B cell (primary cell): ENCODE data around the gene C3AR1. TPM values are rescaled to one million over a fixed set of nuclear protein-coding genes. Genes with fewer than 3 reads are reported as not detected.

ENCODE experiments used
- ATAC-seq: fragments of 200-7000 bp; cut with Tn5 transposase; one replicate; pipeline ENCODE4 v1.10.0; 2021; ENCODE audit warnings: low read depth, mild to moderate bottlenecking, moderate number of reproducible peaks, moderate library complexity
- CTCF ChIA-PET: fragments of 350-600 bp; sonication (Branson Sonifier 250); formaldehyde crosslinking; loops from one replicate; lab custom pipeline; 2021; ENCODE audit warnings: antibody characterized with exemption, inconsistent platforms; lab: Charles Lee
- POLR2A ChIA-PET: fragments of 350-600 bp; sonication (Branson Sonifier 250); formaldehyde crosslinking; loops from one replicate; lab custom pipeline; 2021; ENCODE audit warnings: antibody characterized with exemption; lab: Charles Lee
- DNase-seq: peaks from one replicate; pipeline ENCODE4 v3.0.0; 2013
- H2AFZ ChIP-seq: 2 replicates; pipeline ENCODE4 v1.6.1; 2012; ENCODE audit warnings: mild to moderate bottlenecking, low read depth, low read length; ENCODE audit not compliant: insufficient read depth, poor library complexity, severe bottlenecking
- H3K27ac ChIP-seq, 2 donors: 1 replicate in 1 of 2; 2 replicates in 1 of 2; pipeline ENCODE4 v1.5.1; 2012 to 2013; ENCODE audit warnings: low read length in 2 of 2, mild to moderate bottlenecking in 2 of 2, moderate library complexity in 1 of 2
- H3K27me3 ChIP-seq, 4 experiments: fragments of 200-600 bp in 1 of 4; sonication (generic) in 1 of 4; replicated peaks in 1 of 4; 1 replicate in 2 of 4; 2 replicates in 2 of 4; pipeline versions ENCODE4 v1.6.1 to v1.7.0; 2013 to 2016; ENCODE audit warnings: low read length in 3 of 4, mild to moderate bottlenecking in 2 of 4, mixed read lengths in 1 of 4, moderate library complexity in 1 of 4; ENCODE audit not compliant: insufficient read depth in 4 of 4, control insufficient read depth in 3 of 4; ENCODE audit errors: control extremely low read depth in 1 of 4
- H3K36me3 ChIP-seq, 2 experiments: replicated peaks in 1 of 2; 1 replicate in 1 of 2; 2 replicates in 1 of 2; pipeline versions ENCODE4 v1.6.1 to v1.7.1; 2013; ENCODE audit warnings: low read length in 1 of 2; ENCODE audit not compliant: insufficient read depth in 2 of 2, control insufficient read depth in 1 of 2; ENCODE audit errors: control extremely low read depth in 1 of 2, extremely low read depth in 1 of 2
- H3K4me1 ChIP-seq, 2 donors: fragments of 200-600 bp in 1 of 2; sonication (generic) in 1 of 2; 1 replicate in 1 of 2; 2 replicates in 1 of 2; pipeline versions ENCODE4 v1.5.1 to v1.6.1; 2013 to 2017; ENCODE audit warnings: low read length in 2 of 2; ENCODE audit not compliant: control insufficient read depth in 2 of 2, insufficient read depth in 2 of 2
- H3K4me2 ChIP-seq: replicated peaks from 2 replicates; pipeline ENCODE3; 2012; ENCODE audit warnings: mild to moderate bottlenecking, low read depth, low read length; ENCODE audit not compliant: poor library complexity, severe bottlenecking
- H3K4me3 ChIP-seq, 5 experiments: fragments of 200-600 bp in 1 of 5; sonication (generic) in 1 of 5; 1 replicate in 3 of 5; 2 replicates in 2 of 5; pipeline versions ENCODE4 v1.5.1 to v1.7.0; 2011 to 2016; ENCODE audit warnings: low read length in 4 of 5, mild to moderate bottlenecking in 4 of 5, low read depth in 2 of 5, control low read depth in 1 of 5, moderate library complexity in 1 of 5; ENCODE audit not compliant: insufficient read depth in 1 of 5; ENCODE audit errors: control extremely low read depth in 1 of 5, extremely low read depth in 1 of 5
- H3K79me2 ChIP-seq: fragments of 200-600 bp; sonication (generic); one replicate; pipeline ENCODE4 v1.6.0; 2016; ENCODE audit warnings: low read length; ENCODE audit not compliant: control insufficient read depth, insufficient read depth
- H3K9ac ChIP-seq: fragments of 200-600 bp; sonication (generic); 2 replicates; pipeline ENCODE4 v1.6.1; 2017; ENCODE audit warnings: mild to moderate bottlenecking, low read length, moderate library complexity
- H3K9me3 ChIP-seq, 3 donors: one replicate each; pipeline versions ENCODE4 v1.6.1 to v1.7.1; 2013; ENCODE audit warnings: low read length in 2 of 3; ENCODE audit not compliant: control insufficient read depth in 2 of 3, insufficient read depth in 1 of 3; ENCODE audit errors: control extremely low read depth in 1 of 3
- H4K20me1 ChIP-seq: 2 replicates; pipeline ENCODE4 v1.6.0; 2012; ENCODE audit warnings: mild to moderate bottlenecking, low read length; ENCODE audit not compliant: insufficient read depth, control insufficient read depth, poor library complexity, severe bottlenecking
- H3K27ac Mint-ChIP-seq: one replicate; pipeline ENCODE4 v1.8.0; 2021; ENCODE audit warnings: mixed read lengths
- H3K27me3 Mint-ChIP-seq: one replicate; pipeline ENCODE4 v1.8.0; 2021; ENCODE audit warnings: mixed read lengths
- H3K4me1 Mint-ChIP-seq: one replicate; pipeline ENCODE4 v1.8.0; 2021; ENCODE audit warnings: mixed read lengths
- H3K4me3 Mint-ChIP-seq: one replicate; pipeline ENCODE4 v1.8.0; 2021; ENCODE audit warnings: mixed read lengths
- H3K9me3 Mint-ChIP-seq: one replicate; pipeline ENCODE4 v1.8.0; 2022; ENCODE audit warnings: mixed read lengths; ENCODE audit not compliant: insufficient read depth
- EZH2 ChIP-seq: IDR thresholded peaks from 2 replicates; pipeline ENCODE4 v1.6.1; 2012; ENCODE audit warnings: borderline replicate concordance, low read depth, mild to moderate bottlenecking, moderate library complexity, low read length; ENCODE audit not compliant: insufficient read depth, poor library complexity, severe bottlenecking
- WGBS: methylation state at CpG from one replicate; pipeline ENCODE4 v1.1.5; 2013; ENCODE audit warnings: missing lambda C conversion rate; ENCODE audit not compliant: insufficient coverage; 5-methylcytosine and 5-hydroxymethylcytosine counted together
- intact Hi-C: fragments of 100-400 bp; cut with micrococcal nuclease; formaldehyde crosslinking; loops from one replicate; pipeline ENCODE4 v1.10.0; 2022
- polyA plus RNA-seq: library from polyadenylated mRNA; depleted of rRNA; stranded (reverse); fragments of >200 nt; gene quantifications from 2 replicates; pipeline ENCODE4 v1.2.3, GENCODE V29; 2012
- total RNA-seq, 2 donors: library from RNA; stranded (reverse); fragments of 120-200 nt in 1 of 2; gene quantifications; 1 replicate in 1 of 2; 2 replicates in 1 of 2; pipeline versions ENCODE4 v1.2.3 to v1.2.4, GENCODE V29; 2013 to 2022
- TF ChIP-seq, protein P1 (sequence below): fragments of 200-600 bp; IDR thresholded peaks from one replicate; pipeline ENCODE4 v1.8.0; 2022; ENCODE audit warnings: antibody characterized with exemption, mild to moderate bottlenecking

The C3AR1 gene
- total and polyA plus RNA-seq, 2 donors (not counting 1 experiment from before 2014, with no cell fraction given), result 0.13 to 0.64 TPM

DNA sequence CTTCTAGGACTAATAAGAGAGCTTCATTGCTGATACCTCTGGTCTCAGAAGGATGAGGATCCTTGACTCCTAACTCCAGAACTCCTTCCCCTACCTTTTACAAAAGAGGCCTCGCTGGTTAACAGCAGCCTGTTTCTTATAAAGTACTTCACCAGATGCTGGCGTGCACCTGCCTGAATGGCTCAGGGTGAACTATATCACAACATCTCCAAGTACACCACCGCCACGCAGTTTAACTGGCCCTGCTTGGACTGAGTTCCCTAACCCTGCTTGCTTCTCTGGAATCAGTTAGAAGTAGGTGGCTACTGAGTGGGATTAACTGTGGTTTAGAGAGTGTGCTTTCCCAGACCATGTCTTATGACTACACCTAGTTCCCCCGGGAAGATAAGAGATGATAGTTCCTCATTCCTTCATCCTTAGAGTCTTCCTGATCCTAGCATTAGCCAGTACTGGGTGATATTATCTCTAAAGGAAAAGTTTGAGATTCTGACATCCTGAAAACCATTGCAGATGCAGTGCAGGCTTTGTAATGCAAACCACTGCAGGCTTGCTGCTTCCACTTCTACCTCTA is 30.6 kb downstream of the C3AR1 start:
- Histone ChIP-seq H3K4me3 (no peak overlapping the region), H4K20me1 (peaks cover 8% of the 10 kb centered on the region), H3K27me3 (no peaks in the 10 kb centered on the region), H3K79me2 (peaks cover 57% of the 10 kb centered on the region), H2AFZ (no peak overlapping the region), H3K27ac (peak overlapping the region in 1 of 2 donors; percentile 49), H3K9me3 (no peaks in the 10 kb centered on the region), H3K4me2 (peak overlapping the region; percentile 85), H3K9ac (no peak overlapping the region), H3K4me1 (peaks cover 62 to 69% of the 10 kb centered on the region in 2 donors), H3K36me3 (peaks cover 1 to 9% of the 10 kb centered on the region in 2 experiments)
- ChIA-PET CTCF (interaction anchor here (0.6 to 2.3 kb wide), 4 partner anchors 8 to 102 kb away, joined by 3 to 8 read pairs (median 3); no protein-coding TSS in a partner anchor), POLR2A (interaction anchor here (1.6 kb wide), 1 partner anchor 8 kb away, joined by 6 read pairs; no protein-coding TSS in a partner anchor)
- TF ChIP-seq, protein P1, sequence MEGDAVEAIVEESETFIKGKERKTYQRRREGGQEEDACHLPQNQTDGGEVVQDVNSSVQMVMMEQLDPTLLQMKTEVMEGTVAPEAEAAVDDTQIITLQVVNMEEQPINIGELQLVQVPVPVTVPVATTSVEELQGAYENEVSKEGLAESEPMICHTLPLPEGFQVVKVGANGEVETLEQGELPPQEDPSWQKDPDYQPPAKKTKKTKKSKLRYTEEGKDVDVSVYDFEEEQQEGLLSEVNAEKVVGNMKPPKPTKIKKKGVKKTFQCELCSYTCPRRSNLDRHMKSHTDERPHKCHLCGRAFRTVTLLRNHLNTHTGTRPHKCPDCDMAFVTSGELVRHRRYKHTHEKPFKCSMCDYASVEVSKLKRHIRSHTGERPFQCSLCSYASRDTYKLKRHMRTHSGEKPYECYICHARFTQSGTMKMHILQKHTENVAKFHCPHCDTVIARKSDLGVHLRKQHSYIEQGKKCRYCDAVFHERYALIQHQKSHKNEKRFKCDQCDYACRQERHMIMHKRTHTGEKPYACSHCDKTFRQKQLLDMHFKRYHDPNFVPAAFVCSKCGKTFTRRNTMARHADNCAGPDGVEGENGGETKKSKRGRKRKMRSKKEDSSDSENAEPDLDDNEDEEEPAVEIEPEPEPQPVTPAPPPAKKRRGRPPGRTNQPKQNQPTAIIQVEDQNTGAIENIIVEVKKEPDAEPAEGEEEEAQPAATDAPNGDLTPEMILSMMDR, result no peak
- Mint-ChIP-seq H3K27me3 (no peaks in the 10 kb centered on the region), H3K4me1 (peaks cover 71% of the 10 kb centered on the region), H3K9me3 (no peaks in the 10 kb centered on the region), H3K27ac (peak overlapping the region; percentile 57), H3K4me3 (no peak overlapping the region)
- ATAC-seq, result no peak
- DNase-seq, result no peak
- 100% methylated on average over 2 of the region's 5 CpGs for WGBS
- intact Hi-C loops, result loop anchor here (1.0 kb wide), 1 partner anchor 9 kb away; no protein-coding TSS in a partner anchor

DNA sequence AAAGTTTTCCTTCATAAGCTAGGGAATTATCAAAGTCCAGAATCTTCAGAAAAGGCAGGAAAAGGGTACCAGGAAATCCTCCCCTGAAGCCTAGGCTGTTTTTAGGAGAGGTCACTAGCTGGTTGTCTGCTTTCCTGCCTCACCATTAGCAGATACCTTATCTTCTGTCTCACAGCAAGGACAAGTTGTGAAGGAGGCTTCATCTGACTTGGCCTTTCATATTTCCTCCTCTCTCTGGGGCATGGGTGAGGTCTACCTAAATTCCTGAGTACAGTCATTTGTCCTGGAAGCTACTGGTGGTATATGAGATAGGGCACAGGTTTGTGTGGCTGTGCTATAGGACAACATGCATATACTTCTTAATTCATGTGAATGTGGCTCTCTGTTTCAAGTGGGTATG is 31.4 kb downstream of the C3AR1 start:
- Histone ChIP-seq H3K27ac (peak overlapping the region in 1 of 2 donors; percentile 49), H3K36me3 (peaks cover 0 to 2% of the 10 kb centered on the region in 2 experiments), H3K4me3 (no peak overlapping the region), H3K9ac (no peak overlapping the region), H4K20me1 (peaks cover 6% of the 10 kb centered on the region), H3K9me3 (no peaks in the 10 kb centered on the region), H3K79me2 (peaks cover 54% of the 10 kb centered on the region), H3K4me1 (peaks cover 62 to 69% of the 10 kb centered on the region in 2 donors), H3K27me3 (no peaks in the 10 kb centered on the region), H2AFZ (no peak overlapping the region), H3K4me2 (peak overlapping the region; percentile 85)
- TF ChIP-seq, protein P1, result no peak
- TF ChIP-seq EZH2, result no peak
- intact Hi-C loops, result loop anchor here (1.0 kb wide), 1 partner anchor 9 kb away; no protein-coding TSS in a partner anchor
- H3K27ac Mint-ChIP-seq, result peak overlapping the region; percentile 61
- DNase-seq, result no peak
- H3K4me1 Mint-ChIP-seq, result peaks cover 70% of the 10 kb centered on the region
- H3K4me3 Mint-ChIP-seq, result peak overlapping the region; percentile 88
- no peaks in the 10 kb centered on the region for H3K27me3 Mint-ChIP-seq
- ATAC-seq, result no peak
- ChIA-PET POLR2A (no interaction called here), CTCF (interaction anchor here (0.5 to 2.3 kb wide), 7 partner anchors 8 to 913 kb away, joined by 3 to 8 read pairs (median 3); no protein-coding TSS in a partner anchor)
- no peaks in the 10 kb centered on the region for H3K9me3 Mint-ChIP-seq
